ENCODE measurements around the gene ARHGDIB. TPM values are rescaled to one million over a fixed set of nuclear protein-coding genes. Genes with fewer than 3 reads are reported as not detected.
A peak's percentile ranks its signal among the peaks of the same experiment; 100 is the strongest.

ARHGDIB gene
- total RNA-seq, 5 donors from 2014 or later (not counting 1 experiment from before 2014, with no cell fraction given): 722 to 938 (median 785) TPM

DNA sequence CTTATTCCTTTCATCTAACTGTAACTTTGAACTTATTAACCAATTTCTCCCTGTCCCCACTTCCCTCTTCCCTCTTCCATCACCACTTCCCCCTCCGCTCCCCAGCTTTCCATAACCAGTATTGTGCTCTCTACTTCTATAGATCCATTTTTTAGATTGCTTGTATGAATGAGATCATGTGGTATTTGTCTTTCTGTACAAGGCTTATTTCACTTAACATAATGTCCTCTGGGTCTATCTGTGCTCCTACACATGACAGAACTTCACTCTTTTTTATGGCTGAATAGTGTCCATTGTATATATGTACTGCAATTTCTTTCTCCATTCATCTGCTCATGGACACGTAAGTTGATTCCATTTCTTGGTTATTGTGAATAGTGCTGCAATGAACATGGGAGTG is 37.5 kb downstream of the ARHGDIB start:
- H3K27me3 ChIP-seq (replicated peaks in 1 of 2; ENCODE audit: control insufficient read depth in 2 of 2, extremely low read depth in 1 of 2, insufficient read depth in 2 of 2, low read length in 1 of 2): no peaks in the 10 kb centered on the region
- H3K9me3 ChIP-seq: no peaks in the 10 kb centered on the region
- DNase-seq: no peak
- H3K4me1 ChIP-seq (ENCODE audit: control insufficient read depth in 1 of 2, extremely low read depth in 1 of 2, insufficient read depth in 2 of 2, low read length in 2 of 2): peaks cover 7 to 8% of the 10 kb centered on the region in 2 experiments
- H3K36me3 ChIP-seq (ENCODE audit: control insufficient read depth in 2 of 2, extremely low read depth in 1 of 2, insufficient read depth in 1 of 2, low read length in 1 of 2): peaks cover 0 to 36% of the 10 kb centered on the region in 2 donors
- ChIA-PET CTCF (no interaction called here), POLR2A (interaction anchor here in 1 of 2 donors (0.6 kb wide), 1 partner anchor 9 kb away, joined by 3 read pairs; no protein-coding TSS in a partner anchor)
- no peak overlapping the region for H3K27ac ChIP-seq (ENCODE audit: low read length)
- Mint-ChIP-seq H3K36me3 (peaks cover 41% of the 10 kb centered on the region), H3K9me3 (no peaks in the 10 kb centered on the region), H3K27ac (peak overlapping the region in 1 of 2 donors; percentile 46), H3K4me3 (no peak overlapping the region), H3K4me1 (peaks cover 20 to 25% (median 22%) of the 10 kb centered on the region in 3 donors), H3K27me3 (no peaks in the 10 kb centered on the region)
- no peak for ATAC-seq (replicated peaks in 1 of 4)
- H3K4me3 ChIP-seq (ENCODE audit: control insufficient read depth in 1 of 2, extremely low read depth in 1 of 2, low read length in 1 of 2): no peak overlapping the region
- WGBS (ENCODE audit: insufficient coverage): no CpG with 5 or more reads among the region's 2 CpGs

DNA sequence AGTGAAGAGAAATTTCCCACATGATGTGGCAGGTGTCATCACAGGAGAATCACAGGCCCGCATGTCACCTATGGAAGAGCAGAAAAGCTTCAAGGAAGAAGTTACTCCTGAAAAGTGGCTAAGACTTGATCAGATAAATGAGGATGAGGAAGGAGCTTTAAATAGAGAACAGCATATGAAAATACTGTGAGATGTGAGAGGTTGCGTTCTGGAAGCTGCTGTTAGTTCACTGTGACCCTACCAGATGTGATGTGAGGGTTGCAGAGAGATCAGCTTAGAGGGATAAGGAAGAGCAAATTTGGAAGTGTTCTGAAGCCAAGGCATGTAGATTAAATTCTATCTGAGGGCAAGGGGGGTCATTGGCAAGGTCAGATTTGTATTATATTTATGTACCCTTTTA is 40.2 kb downstream of the ARHGDIB start:
- CTCF ChIA-PET: interaction anchor here (0.6 to 1.3 kb wide), 3 partner anchors 63 to 217 kb away, joined by 3 to 4 read pairs (median 3); no protein-coding TSS in a partner anchor
- no peaks in the 10 kb centered on the region for H3K9me3 Mint-ChIP-seq
- H3K9me3 ChIP-seq: no peaks in the 10 kb centered on the region
- POLR2A ChIA-PET: interaction anchor here (0.6 to 1.1 kb wide), 3 partner anchors 10 to 142 kb away, joined by 3 to 4 read pairs (median 3); no protein-coding TSS in a partner anchor
- no peak overlapping the region for H3K27ac ChIP-seq (ENCODE audit: low read length)
- peaks cover 7 to 8% of the 10 kb centered on the region in 2 experiments for H3K4me1 ChIP-seq (ENCODE audit: control insufficient read depth in 1 of 2, extremely low read depth in 1 of 2, insufficient read depth in 2 of 2, low read length in 2 of 2)
- H3K27me3 Mint-ChIP-seq: no peaks in the 10 kb centered on the region
- no peaks in the 10 kb centered on the region for H3K27me3 ChIP-seq (replicated peaks in 1 of 2; ENCODE audit: control insufficient read depth in 2 of 2, extremely low read depth in 1 of 2, insufficient read depth in 2 of 2, low read length in 1 of 2)
- H3K36me3 Mint-ChIP-seq: peaks cover 49% of the 10 kb centered on the region
- H3K4me3 ChIP-seq (ENCODE audit: control insufficient read depth in 1 of 2, extremely low read depth in 1 of 2, low read length in 1 of 2): no peak overlapping the region
- 77% methylated on average over 1 of the region's 2 CpGs for WGBS (ENCODE audit: insufficient coverage)
- peaks cover 0 to 46% of the 10 kb centered on the region in 2 donors for H3K36me3 ChIP-seq (ENCODE audit: control insufficient read depth in 2 of 2, extremely low read depth in 1 of 2, insufficient read depth in 1 of 2, low read length in 1 of 2)
- peak overlapping the region in 1 of 3 donors; percentile 27 for H3K4me3 Mint-ChIP-seq
- H3K4me1 Mint-ChIP-seq: peaks cover 19 to 26% (median 25%) of the 10 kb centered on the region in 3 donors
- ATAC-seq (replicated peaks in 1 of 4) (peak in 2 of 4 experiments; percentile 20 to 22), DNase-seq (no peak)
- peak overlapping the region; percentile 81 to 87 for H3K27ac Mint-ChIP-seq

DNA sequence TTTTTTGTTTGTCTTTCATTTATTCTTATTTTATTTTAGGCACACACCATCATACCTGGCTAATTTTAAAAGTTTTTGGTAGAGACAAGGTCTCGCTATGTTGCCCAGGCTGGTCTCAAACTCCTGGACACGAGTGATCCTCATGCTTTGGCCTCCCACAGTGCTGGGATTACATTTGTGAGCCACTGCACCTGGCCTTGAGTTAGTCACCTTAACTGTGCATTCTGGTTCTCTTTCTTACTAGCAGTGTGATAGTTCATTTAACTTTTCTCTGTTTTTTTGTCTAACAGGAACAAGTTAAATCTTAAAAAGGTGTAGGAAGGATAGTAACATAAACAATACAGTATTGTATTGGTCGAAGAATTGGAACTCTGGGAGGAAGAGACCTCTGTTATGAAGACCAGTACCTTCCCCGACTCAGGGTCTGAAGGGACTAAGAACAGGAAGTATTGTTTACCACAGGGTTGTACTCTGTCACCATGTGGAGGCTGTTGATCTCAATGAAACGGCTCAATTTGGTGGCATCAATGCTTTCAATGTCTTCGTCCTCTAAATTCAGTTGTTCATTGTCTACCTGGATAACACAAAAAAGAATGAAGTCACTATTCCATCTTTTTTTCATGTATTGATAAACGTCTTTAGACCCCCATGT is 40.8 kb downstream of the ARHGDIB start:
- H3K36me3 ChIP-seq (ENCODE audit: control insufficient read depth in 2 of 2, extremely low read depth in 1 of 2, insufficient read depth in 1 of 2, low read length in 1 of 2): peaks cover 0 to 53% of the 10 kb centered on the region in 2 donors
- Mint-ChIP-seq H3K27me3 (no peaks in the 10 kb centered on the region), H3K27ac (peak overlapping the region; percentile 81 to 87), H3K4me1 (peaks cover 19 to 27% (median 25%) of the 10 kb centered on the region in 3 donors), H3K36me3 (peaks cover 56% of the 10 kb centered on the region), H3K9me3 (no peaks in the 10 kb centered on the region), H3K4me3 (peak overlapping the region in 1 of 3 donors; percentile 27)
- peaks cover 7 to 8% of the 10 kb centered on the region in 2 experiments for H3K4me1 ChIP-seq (ENCODE audit: control insufficient read depth in 1 of 2, extremely low read depth in 1 of 2, insufficient read depth in 2 of 2, low read length in 2 of 2)
- CTCF ChIA-PET: interaction anchor here (0.6 to 1.3 kb wide), 2 partner anchors 62 to 75 kb away, joined by 3 read pairs; no protein-coding TSS in a partner anchor
- no peaks in the 10 kb centered on the region for H3K27me3 ChIP-seq (replicated peaks in 1 of 2; ENCODE audit: control insufficient read depth in 2 of 2, extremely low read depth in 1 of 2, insufficient read depth in 2 of 2, low read length in 1 of 2)
- POLR2A ChIA-PET: interaction anchor here in 1 of 2 donors (1.1 kb wide), 1 partner anchor 9 kb away, joined by 3 read pairs; no protein-coding TSS in a partner anchor
- WGBS (ENCODE audit: insufficient coverage): 54% methylated on average over 4 of the region's 7 CpGs
- ATAC-seq (replicated peaks in 1 of 4) (peak; percentile 79 to 95 (median 89)), DNase-seq (peak in 2 of 35 experiments; percentile 10 to 31)
- no peaks in the 10 kb centered on the region for H3K9me3 ChIP-seq
- H3K4me3 ChIP-seq (ENCODE audit: control insufficient read depth in 1 of 2, extremely low read depth in 1 of 2, low read length in 1 of 2): no peak overlapping the region
- no peak overlapping the region for H3K27ac ChIP-seq (ENCODE audit: low read length)

DNA sequence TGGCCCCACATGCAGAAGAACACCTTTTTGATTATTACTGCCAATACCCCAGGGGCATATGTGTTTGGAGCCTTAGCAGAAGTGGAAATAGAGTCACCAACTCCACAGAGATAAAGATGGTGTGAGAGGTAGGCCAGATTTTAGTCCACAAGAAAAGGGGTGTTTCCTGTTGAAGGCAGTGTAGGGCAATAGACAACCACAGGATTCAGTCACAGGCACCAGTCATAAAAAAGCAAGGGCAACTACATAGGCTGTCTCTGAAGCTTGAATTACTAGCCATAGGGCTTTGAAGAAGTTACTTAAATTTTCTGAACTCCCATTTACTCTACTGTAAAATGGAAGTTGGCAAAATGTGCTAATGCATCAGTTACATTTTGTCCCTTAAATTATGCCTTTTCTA is 41.9 kb downstream of the ARHGDIB start:
- Mint-ChIP-seq H3K9me3 (no peaks in the 10 kb centered on the region), H3K27me3 (no peaks in the 10 kb centered on the region), H3K27ac (no peak overlapping the region), H3K4me1 (peaks cover 26 to 39% (median 30%) of the 10 kb centered on the region in 3 donors), H3K4me3 (no peak overlapping the region), H3K36me3 (peaks cover 67% of the 10 kb centered on the region)
- ChIA-PET CTCF (interaction anchor here in 1 of 2 donors (0.8 kb wide), 1 partner anchor 76 kb away, joined by 3 read pairs; no protein-coding TSS in a partner anchor), POLR2A (no interaction called here)
- peaks cover 0 to 60% of the 10 kb centered on the region in 2 donors for H3K36me3 ChIP-seq (ENCODE audit: control insufficient read depth in 2 of 2, extremely low read depth in 1 of 2, insufficient read depth in 1 of 2, low read length in 1 of 2)
- H3K4me1 ChIP-seq (ENCODE audit: control insufficient read depth in 1 of 2, extremely low read depth in 1 of 2, insufficient read depth in 2 of 2, low read length in 2 of 2): peaks cover 7 to 8% of the 10 kb centered on the region in 2 experiments
- no peaks in the 10 kb centered on the region for H3K27me3 ChIP-seq (replicated peaks in 1 of 2; ENCODE audit: control insufficient read depth in 2 of 2, extremely low read depth in 1 of 2, insufficient read depth in 2 of 2, low read length in 1 of 2)
- no peaks in the 10 kb centered on the region for H3K9me3 ChIP-seq
- no peak overlapping the region for H3K27ac ChIP-seq (ENCODE audit: low read length)
- ATAC-seq (replicated peaks in 1 of 4) (no peak), DNase-seq (no peak)
- no peak overlapping the region for H3K4me3 ChIP-seq (ENCODE audit: control insufficient read depth in 1 of 2, extremely low read depth in 1 of 2, low read length in 1 of 2)

DNA sequence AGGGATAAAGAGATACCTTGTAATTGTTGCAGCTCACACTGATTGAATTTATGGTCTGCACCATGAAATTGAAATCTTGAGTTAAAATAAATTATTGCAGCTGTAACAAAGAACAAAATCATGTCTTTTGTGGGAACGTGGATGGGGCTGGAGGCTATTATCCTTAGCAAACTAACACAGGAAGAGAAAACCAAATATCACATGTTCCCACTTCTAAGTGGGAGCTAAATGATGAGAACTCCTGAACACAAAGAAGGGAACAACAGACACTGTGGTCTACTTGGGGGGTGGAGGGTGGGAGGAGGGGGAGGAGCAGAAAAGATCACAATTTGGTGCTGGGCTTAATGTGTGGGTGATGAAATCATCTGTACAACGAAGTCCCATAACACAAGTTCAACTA is 45.7 kb downstream of the ARHGDIB start:
- Mint-ChIP-seq H3K36me3 (peaks cover 81% of the 10 kb centered on the region), H3K27ac (no peak overlapping the region), H3K4me3 (no peak overlapping the region), H3K9me3 (no peaks in the 10 kb centered on the region), H3K4me1 (peaks cover 24 to 39% (median 25%) of the 10 kb centered on the region in 3 donors), H3K27me3 (no peaks in the 10 kb centered on the region)
- WGBS (ENCODE audit: insufficient coverage): no CpG with 5 or more reads among the region's 2 CpGs
- ChIA-PET CTCF (interaction anchor here in 1 of 2 donors (0.7 to 1.0 kb wide), 2 partner anchors 198 to 1667 kb away, joined by 3 to 9 read pairs; no protein-coding TSS in a partner anchor), POLR2A (interaction anchor here in 1 of 2 donors (0.6 kb wide), 1 partner anchor 145 kb away, joined by 13 read pairs; no protein-coding TSS in a partner anchor)
- ATAC-seq (replicated peaks in 1 of 4): no peak
- Histone ChIP-seq H3K9me3 (no peaks in the 10 kb centered on the region), H3K27me3 (replicated peaks in 1 of 2; ENCODE audit: control insufficient read depth in 2 of 2, extremely low read depth in 1 of 2, insufficient read depth in 2 of 2, low read length in 1 of 2) (no peaks in the 10 kb centered on the region), H3K4me1 (ENCODE audit: control insufficient read depth in 1 of 2, extremely low read depth in 1 of 2, insufficient read depth in 2 of 2, low read length in 2 of 2) (peaks cover under 1 to 3% of the 10 kb centered on the region in 2 experiments), H3K27ac (ENCODE audit: low read length) (no peak overlapping the region), H3K4me3 (ENCODE audit: control insufficient read depth in 1 of 2, extremely low read depth in 1 of 2, low read length in 1 of 2) (no peak overlapping the region), H3K36me3 (ENCODE audit: control insufficient read depth in 2 of 2, extremely low read depth in 1 of 2, insufficient read depth in 1 of 2, low read length in 1 of 2) (peaks cover 9 to 82% of the 10 kb centered on the region in 2 donors)
- DNase-seq: no peak

DNA sequence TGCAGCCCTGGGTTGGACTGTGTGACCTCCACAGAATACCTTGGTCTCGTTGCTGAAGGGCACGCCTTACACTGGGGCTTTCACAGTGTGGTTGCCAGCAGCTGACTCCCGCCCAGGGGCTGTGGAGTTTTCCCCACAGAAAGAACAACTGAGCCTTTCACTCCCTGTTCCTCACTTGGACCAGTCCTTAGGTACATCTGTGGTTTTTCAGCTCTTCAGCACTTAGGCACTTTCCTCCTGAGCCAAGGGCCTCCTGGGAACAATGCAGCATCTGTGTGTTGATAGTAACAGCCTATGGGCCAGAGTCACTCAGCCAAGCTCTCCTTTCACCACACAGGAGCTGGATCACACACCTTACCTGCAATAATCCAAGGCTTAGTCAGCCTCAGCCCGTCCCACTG is 48.0 kb downstream of the ARHGDIB start:
- peaks cover 9 to 72% of the 10 kb centered on the region in 2 donors for H3K36me3 ChIP-seq (ENCODE audit: control insufficient read depth in 2 of 2, extremely low read depth in 1 of 2, insufficient read depth in 1 of 2, low read length in 1 of 2)
- H3K4me3 ChIP-seq (ENCODE audit: control insufficient read depth in 1 of 2, extremely low read depth in 1 of 2, low read length in 1 of 2): no peak overlapping the region
- no peaks in the 10 kb centered on the region for H3K4me1 ChIP-seq (ENCODE audit: control insufficient read depth in 1 of 2, extremely low read depth in 1 of 2, insufficient read depth in 2 of 2, low read length in 2 of 2)
- ChIA-PET POLR2A (interaction anchor here in 1 of 2 donors (0.6 kb wide), 1 partner anchor 39 kb away, joined by 5 read pairs; no protein-coding TSS in a partner anchor), CTCF (no interaction called here)
- DNase-seq (no peak), ATAC-seq (replicated peaks in 1 of 4) (no peak)
- Mint-ChIP-seq H3K36me3 (peaks cover 78% of the 10 kb centered on the region), H3K27ac (peak overlapping the region in 1 of 2 donors; percentile 49), H3K4me3 (no peak overlapping the region), H3K27me3 (no peaks in the 10 kb centered on the region), H3K9me3 (no peaks in the 10 kb centered on the region), H3K4me1 (peaks cover 22 to 26% (median 25%) of the 10 kb centered on the region in 3 donors)
- 96% methylated on average over 3 of the region's 4 CpGs for WGBS (ENCODE audit: insufficient coverage)
- H3K27me3 ChIP-seq (replicated peaks in 1 of 2; ENCODE audit: control insufficient read depth in 2 of 2, extremely low read depth in 1 of 2, insufficient read depth in 2 of 2, low read length in 1 of 2): no peaks in the 10 kb centered on the region
- H3K9me3 ChIP-seq: no peaks in the 10 kb centered on the region
- no peak overlapping the region for H3K27ac ChIP-seq (ENCODE audit: low read length)

Measured in T-cell (primary cell).